HG02840 (cell line): ENCODE measurements around the gene IL9R.
"Not testable (repeated sequence)": the region's sequence is repeated elsewhere in the genome, so short reads cannot be mapped to it uniquely, and the experiment has no call there.

ENCODE experiments used
- ATAC-seq: cut with Tn5 transposase; IDR thresholded peaks from one replicate; pipeline ENCODE4 v1.9.1; 2021; ENCODE audit warnings: mild to moderate bottlenecking, moderate library complexity, moderate number of reproducible peaks; ENCODE audit not compliant: unreplicated experiment, low FRiP score

The IL9R gene

GRCh38 chrX:156029296-156029695 is 31.8 kb downstream of the IL9R start:
- ATAC-seq: not testable (repeated sequence)

GRCh38 chrX:156029707-156030442 is 32.4 kb downstream of the IL9R start:
- ATAC-seq: not testable (repeated sequence)

- ATAC-seq: not testable (repeated sequence)
Measured at GRCh38 chrX:156030474-156030873, 33.0 kb downstream of the IL9R start.
